SK-N-MC (cell line): ENCODE measurements around the gene COLGALT1.

Experiments
- EZH2 ChIP-seq: fragments of 200-600 bp; sonication (generic); IDR thresholded peaks from one replicate; pipeline ENCODE4 v1.6.1; 2017; ENCODE audit warnings: antibody characterized with exemption
- FOXP2 ChIP-seq: optimal IDR thresholded peaks from 2 replicates; pipeline ENCODE3; 2011; ENCODE audit warnings: mild to moderate bottlenecking, moderate library complexity; ENCODE audit not compliant: insufficient read depth; ENCODE audit errors: extremely low read length, control extremely low read depth

DNA sequence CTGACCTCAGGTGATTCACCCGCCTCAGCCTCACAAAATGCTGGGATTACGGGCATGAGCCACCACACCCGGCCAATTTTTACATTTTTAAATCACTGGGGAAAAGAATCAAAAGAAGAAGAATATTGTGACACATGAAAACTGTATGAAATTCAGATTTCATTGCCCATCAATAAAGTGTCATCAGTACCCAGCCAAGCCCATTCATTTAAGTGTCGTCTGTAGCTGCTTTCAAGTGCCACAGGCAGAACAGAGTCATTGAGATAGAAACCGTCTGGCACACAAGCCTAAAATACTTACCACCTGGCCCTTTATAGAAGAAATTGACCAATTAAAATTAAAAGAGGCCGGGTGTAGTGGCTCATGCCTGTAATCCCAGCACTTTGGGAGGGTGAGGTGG is 15.3 kb downstream of the COLGALT1 start:
- TF ChIP-seq FOXP2 (no peak), EZH2 (no peak)
